ENCODE data around the gene RBM4B.

Gene RBM4B

DNA sequence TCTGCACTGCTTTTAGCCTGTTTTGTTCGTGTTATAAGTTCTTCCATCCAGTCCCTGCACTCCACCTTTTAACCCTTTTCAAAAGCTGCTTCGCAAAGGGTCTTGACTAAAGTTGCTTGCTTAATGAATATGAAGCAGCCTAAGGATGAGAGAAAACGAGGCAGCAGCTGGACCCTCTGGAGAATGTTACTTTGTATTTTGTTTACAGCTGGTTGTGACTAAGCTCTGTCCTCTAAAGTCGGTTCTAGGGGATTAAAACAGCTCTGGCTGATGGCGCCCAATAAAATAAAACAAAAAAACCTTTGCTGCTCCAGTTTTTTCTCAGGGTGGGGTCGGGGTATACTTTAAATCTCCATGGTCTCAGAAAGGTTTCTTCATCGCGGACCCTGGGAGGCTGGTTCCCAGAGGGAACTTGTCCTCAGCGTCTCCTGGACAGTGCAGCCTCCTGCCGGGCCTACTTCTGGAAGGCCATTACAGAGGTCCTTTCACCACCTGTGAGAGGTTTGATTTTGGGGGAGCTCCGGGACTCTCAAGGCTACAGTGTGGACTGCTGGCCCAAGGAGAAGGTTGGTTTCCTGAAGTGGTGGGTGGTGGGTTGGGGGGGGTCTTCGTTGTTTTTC is 40.0 kb downstream of the RBM4B start:
- peak overlapping the region; percentile 94 for H3K27ac ChIP-seq
- TF ChIP-seq ZFX (IDR thresholded peaks at IDR 0.05): peak; percentile 37; the same call in 1 of the 2 replicates
- TF ChIP-seq, protein P1, sequence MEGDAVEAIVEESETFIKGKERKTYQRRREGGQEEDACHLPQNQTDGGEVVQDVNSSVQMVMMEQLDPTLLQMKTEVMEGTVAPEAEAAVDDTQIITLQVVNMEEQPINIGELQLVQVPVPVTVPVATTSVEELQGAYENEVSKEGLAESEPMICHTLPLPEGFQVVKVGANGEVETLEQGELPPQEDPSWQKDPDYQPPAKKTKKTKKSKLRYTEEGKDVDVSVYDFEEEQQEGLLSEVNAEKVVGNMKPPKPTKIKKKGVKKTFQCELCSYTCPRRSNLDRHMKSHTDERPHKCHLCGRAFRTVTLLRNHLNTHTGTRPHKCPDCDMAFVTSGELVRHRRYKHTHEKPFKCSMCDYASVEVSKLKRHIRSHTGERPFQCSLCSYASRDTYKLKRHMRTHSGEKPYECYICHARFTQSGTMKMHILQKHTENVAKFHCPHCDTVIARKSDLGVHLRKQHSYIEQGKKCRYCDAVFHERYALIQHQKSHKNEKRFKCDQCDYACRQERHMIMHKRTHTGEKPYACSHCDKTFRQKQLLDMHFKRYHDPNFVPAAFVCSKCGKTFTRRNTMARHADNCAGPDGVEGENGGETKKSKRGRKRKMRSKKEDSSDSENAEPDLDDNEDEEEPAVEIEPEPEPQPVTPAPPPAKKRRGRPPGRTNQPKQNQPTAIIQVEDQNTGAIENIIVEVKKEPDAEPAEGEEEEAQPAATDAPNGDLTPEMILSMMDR (conservative IDR thresholded peaks at IDR 0.05): no peak

- TF ChIP-seq, protein P1 (conservative IDR thresholded peaks at IDR 0.05): no peak
- no peak overlapping the region; the same call in 1 of the 2 replicates for H3K27ac ChIP-seq
Measured at GRCh38 chr11:66636411-66636810, 41.3 kb downstream of the RBM4B start.

DNA sequence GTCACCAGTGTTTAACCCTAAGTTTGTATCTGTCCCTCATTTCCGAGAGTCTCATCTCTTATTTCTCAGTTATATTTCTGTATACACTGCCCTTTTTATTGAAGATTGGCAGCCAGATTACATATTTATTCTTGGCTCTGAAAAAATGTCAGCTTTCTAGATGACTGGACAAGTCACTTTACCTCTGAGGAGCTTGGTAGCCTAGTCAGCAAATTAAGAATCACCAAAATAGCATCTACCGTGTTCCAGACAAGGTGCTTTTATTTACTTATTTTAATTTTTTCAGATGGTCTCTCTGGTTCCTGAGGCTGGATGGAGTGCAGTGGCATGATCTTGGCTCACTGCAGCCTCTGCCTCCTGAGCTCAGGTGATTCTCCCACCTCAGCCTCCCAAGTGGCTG is 44.7 kb downstream of the RBM4B start:
- TF ChIP-seq, protein P1 (conservative IDR thresholded peaks at IDR 0.05): no peak
- TF ChIP-seq ZFX (IDR thresholded peaks at IDR 0.05): no peak
- no peak overlapping the region; the same call in 1 of the 2 replicates for H3K27ac ChIP-seq

DNA sequence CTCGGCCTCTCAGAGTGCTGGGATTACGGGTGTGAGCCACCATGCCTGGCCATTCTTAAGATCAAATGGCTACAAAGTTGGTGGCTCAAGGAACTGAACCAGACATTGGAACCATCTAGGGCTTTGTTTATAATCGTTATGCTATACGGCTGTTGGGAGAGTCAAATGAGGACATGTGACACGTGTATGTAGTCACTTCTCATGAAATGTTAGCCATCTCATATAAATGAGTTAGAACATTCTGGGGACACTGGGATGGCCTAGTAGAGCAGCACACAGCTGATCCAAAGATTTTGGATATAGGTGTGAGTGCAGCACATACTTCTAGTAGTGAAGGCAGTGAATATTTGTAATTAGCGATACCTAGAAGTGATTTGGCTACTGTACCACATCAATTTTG is 45.8 kb downstream of the RBM4B start:
- no peak overlapping the region for H3K27ac ChIP-seq
- TF ChIP-seq, protein P1 (conservative IDR thresholded peaks at IDR 0.05): no peak
- no peak for TF ChIP-seq ZFX (IDR thresholded peaks at IDR 0.05)

GRCh38 chr11:66629356-66629755 is 48.3 kb downstream of the RBM4B start:
- no peak overlapping the region for H3K27ac ChIP-seq
- TF ChIP-seq, protein P1 (conservative IDR thresholded peaks at IDR 0.05): no peak
- no peak for TF ChIP-seq ZFX (IDR thresholded peaks at IDR 0.05)

- H3K27ac ChIP-seq: no peak overlapping the region
- TF ChIP-seq ZFX (IDR thresholded peaks at IDR 0.05): no peak
- TF ChIP-seq, protein P1 (conservative IDR thresholded peaks at IDR 0.05): no peak
Measured at GRCh38 chr11:66628061-66628603, 49.6 kb downstream of the RBM4B start.

GRCh38 chr11:66626926-66627325 is 50.8 kb downstream of the RBM4B start:
- no peak for TF ChIP-seq ZFX (IDR thresholded peaks at IDR 0.05)
- TF ChIP-seq, protein P1 (conservative IDR thresholded peaks at IDR 0.05): no peak
- H3K27ac ChIP-seq: no peak overlapping the region
